GM18858 (cell line): ENCODE measurements around the gene HAND1.

Source experiments
- ATAC-seq: cut with Tn5 transposase; IDR thresholded peaks from one replicate; pipeline ENCODE4 v1.9.1; 2021; ENCODE audit not compliant: unreplicated experiment

HAND1 gene

GRCh38 chr5:154461531-154461930, 16.5 kb downstream of the HAND1 start:
- no peak for ATAC-seq

- no peak for ATAC-seq
Observed at GRCh38 chr5:154460172-154460571, 17.9 kb downstream of the HAND1 start.

- no peak for ATAC-seq
Observed at GRCh38 chr5:154459015-154459414, 19.0 kb downstream of the HAND1 start.

GRCh38 chr5:154456540-154456939, 21.5 kb downstream of the HAND1 start:
- no peak for ATAC-seq

- no peak for ATAC-seq
Observed at GRCh38 chr5:154455585-154455984, 22.4 kb downstream of the HAND1 start.

- no peak for ATAC-seq
Observed at GRCh38 chr5:154451957-154452356, 26.1 kb downstream of the HAND1 start.

- ATAC-seq: no peak
Observed at GRCh38 chr5:154449786-154450185, 28.2 kb downstream of the HAND1 start.

- ATAC-seq: no peak
Observed at GRCh38 chr5:154447089-154447725, 30.8 kb downstream of the HAND1 start.

GRCh38 chr5:154446195-154447088, 31.6 kb downstream of the HAND1 start:
- ATAC-seq: peak; percentile 0

GRCh38 chr5:154445422-154446194, 32.4 kb downstream of the HAND1 start, which contains the start of gene SAP30L:
TSS of gene SAP30L (plus strand) at chr5:154445997. CDS start at chr5:154446605, 608 bp downstream.
- ATAC-seq: peak; percentile 93

GRCh38 chr5:154444556-154445421, 33.2 kb downstream of the HAND1 start:
- ATAC-seq: no peak

- ATAC-seq: no peak
Observed at GRCh38 chr5:154442801-154443200, 35.2 kb downstream of the HAND1 start.

GRCh38 chr5:154440540-154440939, 37.5 kb downstream of the HAND1 start:
- no peak for ATAC-seq

GRCh38 chr5:154437281-154437965, 40.6 kb downstream of the HAND1 start:
- no peak for ATAC-seq

GRCh38 chr5:154435226-154435625, 42.8 kb downstream of the HAND1 start:
- no peak for ATAC-seq

- no peak for ATAC-seq
Observed at GRCh38 chr5:154430961-154431630, 46.9 kb downstream of the HAND1 start.

- ATAC-seq: no peak
Observed at GRCh38 chr5:154430466-154430865, 47.6 kb downstream of the HAND1 start.

GRCh38 chr5:154429341-154429740, 48.7 kb downstream of the HAND1 start:
- ATAC-seq: no peak

GRCh38 chr5:154428208-154428607, 49.8 kb downstream of the HAND1 start:
- ATAC-seq: no peak
